ENCODE measurements around the gene GJB6.

GJB6 gene

DNA sequence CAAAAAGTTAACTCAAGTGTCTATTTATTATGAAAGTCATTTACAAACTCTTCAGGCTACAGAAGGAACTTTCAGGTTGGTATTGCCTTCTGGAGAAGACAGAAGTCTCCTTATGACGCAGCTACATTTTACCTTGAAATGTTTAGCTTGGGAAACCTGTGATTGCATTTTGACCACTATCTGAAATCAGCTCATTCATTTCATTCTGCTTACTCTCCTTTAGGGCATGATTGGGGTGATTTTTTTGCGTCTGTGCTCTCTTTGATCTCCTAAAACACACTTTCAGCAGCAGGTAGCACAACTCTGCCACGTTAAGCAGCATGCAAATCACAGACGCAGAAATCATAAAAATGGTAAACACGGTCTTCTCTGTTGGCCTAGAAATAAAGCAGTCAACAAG, 9.6 kb downstream of the GJB6 start (continued):
- TF ChIP-seq OSR1 (CRISPR knock-in tag; IDR thresholded peaks at IDR 0.05): no peak
- TF ChIP-seq, protein P1, sequence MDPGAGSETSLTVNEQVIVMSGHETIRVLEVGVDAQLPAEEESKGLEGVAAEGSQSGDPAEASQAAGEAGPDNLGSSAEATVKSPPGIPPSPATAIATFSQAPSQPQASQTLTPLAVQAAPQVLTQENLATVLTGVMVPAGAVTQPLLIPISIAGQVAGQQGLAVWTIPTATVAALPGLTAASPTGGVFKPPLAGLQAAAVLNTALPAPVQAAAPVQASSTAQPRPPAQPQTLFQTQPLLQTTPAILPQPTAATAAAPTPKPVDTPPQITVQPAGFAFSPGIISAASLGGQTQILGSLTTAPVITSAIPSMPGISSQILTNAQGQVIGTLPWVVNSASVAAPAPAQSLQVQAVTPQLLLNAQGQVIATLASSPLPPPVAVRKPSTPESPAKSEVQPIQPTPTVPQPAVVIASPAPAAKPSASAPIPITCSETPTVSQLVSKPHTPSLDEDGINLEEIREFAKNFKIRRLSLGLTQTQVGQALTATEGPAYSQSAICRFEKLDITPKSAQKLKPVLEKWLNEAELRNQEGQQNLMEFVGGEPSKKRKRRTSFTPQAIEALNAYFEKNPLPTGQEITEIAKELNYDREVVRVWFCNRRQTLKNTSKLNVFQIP (CRISPR knock-in tag; IDR thresholded peaks at IDR 0.05; ENCODE audit: borderline replicate concordance, low read depth): no peak
- no peak for TF ChIP-seq RARB (CRISPR knock-in tag; IDR thresholded peaks at IDR 0.05)

DNA sequence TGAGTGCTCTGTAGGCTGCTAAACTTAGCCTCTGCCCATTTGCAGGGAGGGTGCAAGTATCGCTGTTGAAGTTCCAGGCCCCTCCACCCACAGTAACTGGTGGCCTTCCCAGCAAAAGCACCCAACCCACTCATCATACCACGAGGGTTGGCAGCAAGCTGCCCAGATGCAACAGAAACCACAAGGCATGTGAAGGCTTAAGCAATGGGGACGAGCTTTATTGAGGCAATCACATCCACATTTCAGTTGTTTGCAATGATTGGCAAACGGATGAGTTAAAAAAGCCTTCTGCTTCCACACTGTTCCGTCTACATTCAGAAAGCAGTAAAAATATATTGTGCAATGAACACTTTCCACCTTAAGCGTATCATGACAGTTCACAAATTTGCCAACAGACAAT, 10.3 kb downstream of the GJB6 start:
- ATAC-seq: no peak
- TF ChIP-seq GLIS3 (CRISPR knock-in tag; IDR thresholded peaks at IDR 0.05) (no peak), BACH2 (CRISPR knock-in tag; IDR thresholded peaks at IDR 0.05; ENCODE audit: borderline replicate concordance) (no peak), ISL1 (CRISPR knock-in tag; IDR thresholded peaks at IDR 0.05) (no peak), ZC3H10 (CRISPR knock-in tag; IDR thresholded peaks at IDR 0.05) (no peak)
- TF ChIP-seq, protein P2, sequence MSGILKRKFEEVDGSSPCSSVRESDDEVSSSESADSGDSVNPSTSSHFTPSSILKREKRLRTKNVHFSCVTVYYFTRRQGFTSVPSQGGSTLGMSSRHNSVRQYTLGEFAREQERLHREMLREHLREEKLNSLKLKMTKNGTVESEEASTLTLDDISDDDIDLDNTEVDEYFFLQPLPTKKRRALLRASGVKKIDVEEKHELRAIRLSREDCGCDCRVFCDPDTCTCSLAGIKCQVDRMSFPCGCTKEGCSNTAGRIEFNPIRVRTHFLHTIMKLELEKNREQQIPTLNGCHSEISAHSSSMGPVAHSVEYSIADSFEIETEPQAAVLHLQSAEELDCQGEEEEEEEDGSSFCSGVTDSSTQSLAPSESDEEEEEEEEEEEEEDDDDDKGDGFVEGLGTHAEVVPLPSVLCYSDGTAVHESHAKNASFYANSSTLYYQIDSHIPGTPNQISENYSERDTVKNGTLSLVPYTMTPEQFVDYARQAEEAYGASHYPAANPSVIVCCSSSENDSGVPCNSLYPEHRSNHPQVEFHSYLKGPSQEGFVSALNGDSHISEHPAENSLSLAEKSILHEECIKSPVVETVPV (CRISPR knock-in tag; IDR thresholded peaks at IDR 0.05): no peak

DNA sequence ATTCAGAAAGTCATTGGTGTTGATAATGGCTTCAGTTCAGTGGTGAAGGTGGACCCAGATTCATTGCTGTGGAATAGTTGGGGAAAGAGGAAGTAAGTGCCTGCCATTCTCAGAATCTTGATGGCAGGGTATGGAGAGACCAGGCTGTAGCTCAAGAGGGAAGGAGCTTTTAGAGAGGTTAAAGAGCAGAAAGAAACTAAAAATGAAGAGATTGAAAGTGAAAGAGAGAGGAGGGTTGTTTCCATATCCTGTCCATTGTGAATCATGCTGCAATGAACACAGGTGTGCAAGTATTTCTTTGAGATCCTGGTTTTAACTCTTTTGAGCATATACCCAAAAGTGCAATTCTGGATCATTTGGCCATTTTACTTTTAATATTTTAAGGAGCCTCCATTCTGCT, 12.5 kb downstream of the GJB6 start:
- TF ChIP-seq ISL1 (CRISPR knock-in tag; IDR thresholded peaks at IDR 0.05) (no peak), ZNF8 (CRISPR knock-in tag; IDR thresholded peaks at IDR 0.05) (no peak), ZC3H10 (CRISPR knock-in tag; IDR thresholded peaks at IDR 0.05) (no peak), ARNTL (CRISPR knock-in tag; IDR thresholded peaks at IDR 0.05; ENCODE audit: borderline replicate concordance, low read depth) (no peak), ESRRG (CRISPR knock-in tag; IDR thresholded peaks at IDR 0.05) (no peak), BACH2 (CRISPR knock-in tag; IDR thresholded peaks at IDR 0.05; ENCODE audit: borderline replicate concordance) (no peak), SNAI2 (CRISPR knock-in tag; IDR thresholded peaks at IDR 0.05) (no peak), ZFP3 (CRISPR knock-in tag; IDR thresholded peaks at IDR 0.05) (no peak), PPARA (CRISPR knock-in tag; IDR thresholded peaks at IDR 0.05; ENCODE audit: borderline replicate concordance) (no peak), ZFP30 (CRISPR knock-in tag; IDR thresholded peaks at IDR 0.05) (no peak), GLIS3 (CRISPR knock-in tag; IDR thresholded peaks at IDR 0.05) (no peak), CREB5 (CRISPR knock-in tag; IDR thresholded peaks at IDR 0.05; ENCODE audit: low read depth) (no peak), TOX (CRISPR knock-in tag; IDR thresholded peaks at IDR 0.05; ENCODE audit: borderline replicate concordance) (no peak), ZNF565 (CRISPR knock-in tag; conservative IDR thresholded peaks at IDR 0.05; ENCODE audit: low read depth) (no peak), OSR1 (CRISPR knock-in tag; IDR thresholded peaks at IDR 0.05) (no peak), TCF4 (CRISPR knock-in tag; IDR thresholded peaks at IDR 0.05; ENCODE audit: borderline replicate concordance) (no peak)
- TF ChIP-seq, protein P3, sequence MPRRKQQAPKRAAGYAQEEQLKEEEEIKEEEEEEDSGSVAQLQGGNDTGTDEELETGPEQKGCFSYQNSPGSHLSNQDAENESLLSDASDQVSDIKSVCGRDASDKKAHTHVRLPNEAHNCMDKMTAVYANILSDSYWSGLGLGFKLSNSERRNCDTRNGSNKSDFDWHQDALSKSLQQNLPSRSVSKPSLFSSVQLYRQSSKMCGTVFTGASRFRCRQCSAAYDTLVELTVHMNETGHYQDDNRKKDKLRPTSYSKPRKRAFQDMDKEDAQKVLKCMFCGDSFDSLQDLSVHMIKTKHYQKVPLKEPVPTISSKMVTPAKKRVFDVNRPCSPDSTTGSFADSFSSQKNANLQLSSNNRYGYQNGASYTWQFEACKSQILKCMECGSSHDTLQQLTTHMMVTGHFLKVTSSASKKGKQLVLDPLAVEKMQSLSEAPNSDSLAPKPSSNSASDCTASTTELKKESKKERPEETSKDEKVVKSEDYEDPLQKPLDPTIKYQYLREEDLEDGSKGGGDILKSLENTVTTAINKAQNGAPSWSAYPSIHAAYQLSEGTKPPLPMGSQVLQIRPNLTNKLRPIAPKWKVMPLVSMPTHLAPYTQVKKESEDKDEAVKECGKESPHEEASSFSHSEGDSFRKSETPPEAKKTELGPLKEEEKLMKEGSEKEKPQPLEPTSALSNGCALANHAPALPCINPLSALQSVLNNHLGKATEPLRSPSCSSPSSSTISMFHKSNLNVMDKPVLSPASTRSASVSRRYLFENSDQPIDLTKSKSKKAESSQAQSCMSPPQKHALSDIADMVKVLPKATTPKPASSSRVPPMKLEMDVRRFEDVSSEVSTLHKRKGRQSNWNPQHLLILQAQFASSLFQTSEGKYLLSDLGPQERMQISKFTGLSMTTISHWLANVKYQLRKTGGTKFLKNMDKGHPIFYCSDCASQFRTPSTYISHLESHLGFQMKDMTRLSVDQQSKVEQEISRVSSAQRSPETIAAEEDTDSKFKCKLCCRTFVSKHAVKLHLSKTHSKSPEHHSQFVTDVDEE (CRISPR knock-in tag; IDR thresholded peaks at IDR 0.05): no peak
- TF ChIP-seq, protein P2 (CRISPR knock-in tag; IDR thresholded peaks at IDR 0.05): no peak
- TF ChIP-seq, protein P4, sequence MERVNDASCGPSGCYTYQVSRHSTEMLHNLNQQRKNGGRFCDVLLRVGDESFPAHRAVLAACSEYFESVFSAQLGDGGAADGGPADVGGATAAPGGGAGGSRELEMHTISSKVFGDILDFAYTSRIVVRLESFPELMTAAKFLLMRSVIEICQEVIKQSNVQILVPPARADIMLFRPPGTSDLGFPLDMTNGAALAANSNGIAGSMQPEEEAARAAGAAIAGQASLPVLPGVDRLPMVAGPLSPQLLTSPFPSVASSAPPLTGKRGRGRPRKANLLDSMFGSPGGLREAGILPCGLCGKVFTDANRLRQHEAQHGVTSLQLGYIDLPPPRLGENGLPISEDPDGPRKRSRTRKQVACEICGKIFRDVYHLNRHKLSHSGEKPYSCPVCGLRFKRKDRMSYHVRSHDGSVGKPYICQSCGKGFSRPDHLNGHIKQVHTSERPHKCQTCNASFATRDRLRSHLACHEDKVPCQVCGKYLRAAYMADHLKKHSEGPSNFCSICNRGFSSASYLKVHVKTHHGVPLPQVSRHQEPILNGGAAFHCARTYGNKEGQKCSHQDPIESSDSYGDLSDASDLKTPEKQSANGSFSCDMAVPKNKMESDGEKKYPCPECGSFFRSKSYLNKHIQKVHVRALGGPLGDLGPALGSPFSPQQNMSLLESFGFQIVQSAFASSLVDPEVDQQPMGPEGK (CRISPR knock-in tag; IDR thresholded peaks at IDR 0.05; ENCODE audit: borderline replicate concordance): no peak
- ATAC-seq: no peak

All from SK-N-SH treated with all-trans-retinoic acid at 6 μM for 48 hours (cell line).